ENCODE data around the gene GALNT9. TPM values are rescaled to one million over a fixed set of nuclear protein-coding genes. Genes with fewer than 3 reads are reported as not detected.

GALNT9 gene
- total RNA-seq, 1 experiment from 2014 or later, result 2.6 TPM

DNA sequence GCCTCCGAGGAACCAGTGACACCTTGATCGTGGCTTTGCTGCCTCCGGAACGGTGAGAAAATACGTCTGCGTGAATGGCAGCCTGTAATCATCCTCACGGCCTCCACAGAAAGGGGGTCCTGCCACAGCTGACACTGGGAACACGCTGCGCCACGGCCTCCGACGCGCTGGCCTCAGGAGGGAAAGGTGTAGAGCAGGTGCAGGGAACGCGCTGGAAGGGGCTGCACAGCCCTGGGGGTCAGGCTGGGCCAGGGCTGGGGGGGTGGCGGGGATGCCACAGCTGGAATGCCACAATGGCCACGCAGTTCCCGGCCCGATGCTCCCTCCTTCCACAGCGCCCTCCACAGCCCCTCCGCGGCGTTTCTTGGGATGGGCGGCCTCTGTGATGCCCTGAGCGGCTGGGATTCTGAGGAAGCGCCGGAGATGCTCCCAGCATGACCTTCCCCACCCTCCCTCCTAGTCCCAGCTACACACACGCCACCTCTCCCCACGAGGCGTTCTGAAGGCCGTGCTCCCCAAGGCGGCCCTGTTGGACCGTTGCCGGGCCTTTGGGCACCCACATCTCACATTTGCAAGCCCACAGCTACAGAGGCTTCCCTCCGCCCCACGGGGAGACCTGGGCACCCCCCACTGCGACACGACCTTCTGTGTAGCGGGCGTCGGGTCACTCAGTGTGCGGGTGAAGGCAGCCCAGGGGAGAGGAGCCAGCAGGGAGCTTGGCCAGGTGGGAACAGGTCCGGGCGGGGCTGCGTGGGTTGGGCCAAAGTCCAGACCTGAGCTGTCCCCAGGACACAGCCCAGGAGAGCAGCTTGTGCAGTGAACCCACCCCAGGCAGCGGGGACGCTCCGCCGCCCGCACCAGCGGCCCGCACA lies 31.8 kb upstream of the GALNT9 start:
- no peaks in the 10 kb centered on the region for H3K79me2 ChIP-seq (ENCODE audit: insufficient read depth, low read length)
- POLR2A ChIA-PET, result no interaction called here

DNA sequence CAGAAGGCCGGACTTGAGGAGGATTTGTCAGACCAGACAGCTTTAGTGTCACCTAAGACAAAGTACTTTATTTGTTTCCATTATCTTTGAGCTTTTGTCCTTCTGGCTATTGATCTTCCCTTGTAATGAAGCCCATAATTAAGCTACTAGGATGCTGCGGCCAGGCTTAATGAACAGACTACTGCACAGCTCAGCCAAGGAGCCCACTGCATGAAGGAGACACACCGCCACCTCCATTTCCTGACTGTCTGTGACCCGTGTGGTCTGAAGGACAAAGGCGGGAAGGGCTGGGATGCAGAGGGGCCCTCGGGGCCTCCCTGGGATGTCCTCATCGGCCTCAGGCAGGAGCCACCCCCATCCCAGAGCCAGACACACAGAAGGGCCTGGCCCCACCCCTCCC lies 31.0 kb upstream of the GALNT9 start:
- Histone ChIP-seq H3K27ac (ENCODE audit: low read depth, low read length) (no peak overlapping the region), H3K79me2 (ENCODE audit: insufficient read depth, low read length) (no peaks in the 10 kb centered on the region), H3K4me1 (ENCODE audit: control insufficient read depth in 1 of 2, insufficient read depth in 2 of 2, low read length in 2 of 2) (peaks cover 7 to 24% of the 10 kb centered on the region in 2 experiments; a peak in 3 of 4 replicates), H4K20me1 (ENCODE audit: insufficient read depth) (no peaks in the 10 kb centered on the region), H3K9ac (ENCODE audit: low read length) (no peak overlapping the region), H3K36me3 (ENCODE audit: control insufficient read depth in 1 of 2, insufficient read depth in 2 of 2, low read length in 2 of 2) (no peaks in the 10 kb centered on the region), H3K4me2 (ENCODE audit: low read length) (no peak overlapping the region), H3K9me2 (ENCODE audit: insufficient read depth) (no peaks in the 10 kb centered on the region), H3K9me3 (ENCODE audit: control insufficient read depth in 1 of 2, insufficient read depth in 1 of 2, low read depth in 1 of 2, low read length in 2 of 2) (no peaks in the 10 kb centered on the region; a peak in 1 of 4 replicates), H2AFZ (ENCODE audit: low read depth, low read length, poor library complexity, severe bottlenecking) (no peak overlapping the region), H3K27me3 (ENCODE audit: insufficient read depth, low read length) (no peaks in the 10 kb centered on the region), H3K4me3 (replicated peaks in 1 of 2; ENCODE audit: low read depth in 1 of 2, low read length in 2 of 2) (no peak overlapping the region)
- ATAC-seq (no peak), DNase-seq (ENCODE audit: low read depth, low spot score) (no peak)
- intact Hi-C loops (cut with micrococcal nuclease), result no loop called here
- no peak for TF ChIP-seq YY1 (IDR thresholded peaks at IDR 0.05; ENCODE audit: extremely low read depth, insufficient replicate concordance, low read depth, low read length)
- TF ChIP-seq EZH2phosphoT487 (IDR thresholded peaks at IDR 0.05; ENCODE audit: borderline replicate concordance), result no peak
- TF ChIP-seq, protein P1, sequence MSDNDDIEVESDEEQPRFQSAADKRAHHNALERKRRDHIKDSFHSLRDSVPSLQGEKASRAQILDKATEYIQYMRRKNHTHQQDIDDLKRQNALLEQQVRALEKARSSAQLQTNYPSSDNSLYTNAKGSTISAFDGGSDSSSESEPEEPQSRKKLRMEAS (IDR thresholded peaks at IDR 0.05), result no peak
- TF ChIP-seq ZNF274 (IDR thresholded peaks at IDR 0.05; ENCODE audit: low read depth, low read length), result no peak
- no peak for TF ChIP-seq CEBPB (IDR thresholded peaks at IDR 0.05; ENCODE audit: low read depth)
- no peak for TF ChIP-seq ELF1 (IDR thresholded peaks at IDR 0.05; ENCODE audit: borderline replicate concordance, low read depth)
- no peak for TF ChIP-seq CBX3 (IDR thresholded peaks at IDR 0.05; ENCODE audit: low read depth)
- TF ChIP-seq ZFX (IDR thresholded peaks at IDR 0.05), result no peak
- TF ChIP-seq, protein P2, sequence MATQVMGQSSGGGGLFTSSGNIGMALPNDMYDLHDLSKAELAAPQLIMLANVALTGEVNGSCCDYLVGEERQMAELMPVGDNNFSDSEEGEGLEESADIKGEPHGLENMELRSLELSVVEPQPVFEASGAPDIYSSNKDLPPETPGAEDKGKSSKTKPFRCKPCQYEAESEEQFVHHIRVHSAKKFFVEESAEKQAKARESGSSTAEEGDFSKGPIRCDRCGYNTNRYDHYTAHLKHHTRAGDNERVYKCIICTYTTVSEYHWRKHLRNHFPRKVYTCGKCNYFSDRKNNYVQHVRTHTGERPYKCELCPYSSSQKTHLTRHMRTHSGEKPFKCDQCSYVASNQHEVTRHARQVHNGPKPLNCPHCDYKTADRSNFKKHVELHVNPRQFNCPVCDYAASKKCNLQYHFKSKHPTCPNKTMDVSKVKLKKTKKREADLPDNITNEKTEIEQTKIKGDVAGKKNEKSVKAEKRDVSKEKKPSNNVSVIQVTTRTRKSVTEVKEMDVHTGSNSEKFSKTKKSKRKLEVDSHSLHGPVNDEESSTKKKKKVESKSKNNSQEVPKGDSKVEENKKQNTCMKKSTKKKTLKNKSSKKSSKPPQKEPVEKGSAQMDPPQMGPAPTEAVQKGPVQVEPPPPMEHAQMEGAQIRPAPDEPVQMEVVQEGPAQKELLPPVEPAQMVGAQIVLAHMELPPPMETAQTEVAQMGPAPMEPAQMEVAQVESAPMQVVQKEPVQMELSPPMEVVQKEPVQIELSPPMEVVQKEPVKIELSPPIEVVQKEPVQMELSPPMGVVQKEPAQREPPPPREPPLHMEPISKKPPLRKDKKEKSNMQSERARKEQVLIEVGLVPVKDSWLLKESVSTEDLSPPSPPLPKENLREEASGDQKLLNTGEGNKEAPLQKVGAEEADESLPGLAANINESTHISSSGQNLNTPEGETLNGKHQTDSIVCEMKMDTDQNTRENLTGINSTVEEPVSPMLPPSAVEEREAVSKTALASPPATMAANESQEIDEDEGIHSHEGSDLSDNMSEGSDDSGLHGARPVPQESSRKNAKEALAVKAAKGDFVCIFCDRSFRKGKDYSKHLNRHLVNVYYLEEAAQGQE (IDR thresholded peaks at IDR 0.05; ENCODE audit: low read depth), result no peak
- TF ChIP-seq FOSL1 (IDR thresholded peaks at IDR 0.05; ENCODE audit: low read depth), result no peak
- POLR2A ChIA-PET, result no interaction called here
- RAD21 ChIA-PET (ENCODE audit: low non-redundant PET in 1 of 2, low total read pairs in 2 of 2, uncharacterized antibody in 2 of 2, unreplicated experiment in 2 of 2), result no interaction called here
- CTCF ChIA-PET, result no interaction called here
- no TSS peak for BruUV-seq (replicated peaks)

More for the DNA sequence above, 31.8 kb upstream of the GALNT9 start:
- Histone ChIP-seq H3K27me3 (ENCODE audit: insufficient read depth, low read length) (no peaks in the 10 kb centered on the region), H4K20me1 (ENCODE audit: insufficient read depth) (no peaks in the 10 kb centered on the region), H3K4me3 (replicated peaks in 1 of 2; ENCODE audit: low read depth in 1 of 2, low read length in 2 of 2) (no peak overlapping the region), H3K9me2 (ENCODE audit: insufficient read depth) (no peaks in the 10 kb centered on the region), H3K9ac (ENCODE audit: low read length) (no peak overlapping the region), H3K4me1 (ENCODE audit: control insufficient read depth in 1 of 2, insufficient read depth in 2 of 2, low read length in 2 of 2) (peaks cover 7 to 22% of the 10 kb centered on the region in 2 experiments; a peak in 3 of 4 replicates), H2AFZ (ENCODE audit: low read depth, low read length, poor library complexity, severe bottlenecking) (no peak overlapping the region), H3K9me3 (ENCODE audit: control insufficient read depth in 1 of 2, insufficient read depth in 1 of 2, low read depth in 1 of 2, low read length in 2 of 2) (no peaks in the 10 kb centered on the region; a peak in 1 of 4 replicates), H3K36me3 (ENCODE audit: control insufficient read depth in 1 of 2, insufficient read depth in 2 of 2, low read length in 2 of 2) (no peaks in the 10 kb centered on the region), H3K27ac (ENCODE audit: low read depth, low read length) (no peak overlapping the region), H3K4me2 (ENCODE audit: low read length) (no peak overlapping the region)
- no peak for ATAC-seq
- CTCF ChIA-PET, result no interaction called here
- RAD21 ChIA-PET (ENCODE audit: low non-redundant PET in 1 of 2, low total read pairs in 2 of 2, uncharacterized antibody in 2 of 2, unreplicated experiment in 2 of 2), result no interaction called here
- BruUV-seq (replicated peaks), result no TSS peak
- DNase-seq (ENCODE audit: low read depth, low spot score), result no peak
- TF ChIP-seq ZFX (IDR thresholded peaks at IDR 0.05), result no peak
- TF ChIP-seq RAD21 (IDR thresholded peaks at IDR 0.05; ENCODE audit: low read depth), result no peak
- TF ChIP-seq SP1 (IDR thresholded peaks at IDR 0.05; ENCODE audit: low read depth), result no peak
- TF ChIP-seq, protein P1 (IDR thresholded peaks at IDR 0.05), result no peak
- TF ChIP-seq ELF1 (IDR thresholded peaks at IDR 0.05; ENCODE audit: borderline replicate concordance, low read depth), result no peak
- intact Hi-C loops (cut with micrococcal nuclease), result no loop called here

Measured in HCT116 (cell line).